Neural progenitor cell (in vitro differentiated cells): Measurements from ENCODE around the gene ATP13A5.

Experiments
- CTCF ChIP-seq: fragments of 200-600 bp; sonication (generic); IDR thresholded peaks from 2 replicates; pipeline ENCODE4 v1.5.1; 2017; ENCODE audit warnings: antibody characterized with exemption, mild to moderate bottlenecking
- EZH2 ChIP-seq: fragments of 200-600 bp; sonication (generic); IDR thresholded peaks from 2 replicates; pipeline ENCODE4 v1.6.1; 2017; ENCODE audit warnings: antibody characterized with exemption, mild to moderate bottlenecking, moderate library complexity
- EZH2phosphoT487 ChIP-seq: fragments of 200-600 bp; sonication (generic); IDR thresholded peaks from 2 replicates; pipeline ENCODE4 v1.6.1; 2017; ENCODE audit warnings: antibody characterized with exemption

- TF ChIP-seq CTCF (no peak), EZH2 (no peak), EZH2phosphoT487 (no peak)
These were observed 36.0 kb downstream of the ATP13A5 start for GRCh38 chr3:193342551-193342950.
